H1 (cell line): ENCODE results near the gene FANCE. TPM values are rescaled to one million over a fixed set of nuclear protein-coding genes. Genes with fewer than 3 reads are reported as not detected.
A peak's percentile ranks its signal among the peaks of the same experiment; 100 is the strongest.

Experiments
- CREB1 ChIP-seq: IDR thresholded peaks from 2 replicates; pipeline ENCODE4 v1.6.1; 2012; ENCODE audit warnings: inconsistent platforms
- EP300 ChIP-seq, 2 experiments: IDR thresholded peaks; 1 replicate in 1 of 2; 2 replicates in 1 of 2; pipeline ENCODE4 v1.6.1; 2011 to 2012; ENCODE audit warnings: low read depth in 2 of 2, low read length in 2 of 2, mild to moderate bottlenecking in 2 of 2, borderline replicate concordance in 1 of 2, inconsistent platforms in 1 of 2, moderate library complexity in 1 of 2
- EZH2 ChIP-seq: fragments of 200-600 bp; sonication (generic); IDR thresholded peaks from 2 replicates; pipeline ENCODE4 v1.7.1; 2012; ENCODE audit warnings: low read depth, mild to moderate bottlenecking, moderate library complexity, low read length, inconsistent platforms; ENCODE audit not compliant: severe bottlenecking
- HDAC2 ChIP-seq, 2 experiments: fragments of 300-600 bp in 1 of 2; sonication (generic) in 1 of 2; IDR thresholded peaks; 2 replicates each; pipeline ENCODE4 v1.6.1; 2011 to 2012; ENCODE audit warnings: low read depth in 2 of 2, low read length in 2 of 2, mild to moderate bottlenecking in 2 of 2, moderate library complexity in 2 of 2, borderline replicate concordance in 1 of 2, inconsistent platforms in 1 of 2
- NANOG ChIP-seq: IDR thresholded peaks from 2 replicates; pipeline ENCODE4 v1.6.1; 2011; ENCODE audit warnings: low read length, low read depth, mild to moderate bottlenecking, inconsistent platforms; ENCODE audit not compliant: insufficient read depth, poor library complexity, severe bottlenecking
- POLR2AphosphoS5 ChIP-seq: IDR thresholded peaks from 2 replicates; pipeline ENCODE4 v1.6.1; 2011; ENCODE audit warnings: low read depth, low read length
- POU5F1 ChIP-seq: IDR thresholded peaks from 2 replicates; pipeline ENCODE4 v1.6.1; 2011; ENCODE audit warnings: low read depth, mild to moderate bottlenecking, low read length, moderate library complexity
- RAD21 ChIP-seq, 2 experiments: IDR thresholded peaks in 1 of 2; conservative IDR thresholded peaks in 1 of 2; 2 replicates each; pipeline ENCODE4 v1.6.1; 2011; ENCODE audit warnings: low read depth in 2 of 2, low read length in 2 of 2, improper control_type of control experiment in 1 of 2, inconsistent platforms in 1 of 2, mild to moderate bottlenecking in 1 of 2, moderate library complexity in 1 of 2
- SIRT6 ChIP-seq: IDR thresholded peaks from one replicate; pipeline ENCODE4 v1.7.1; 2012; ENCODE audit warnings: low read length, inconsistent platforms
- SP4 ChIP-seq: IDR thresholded peaks from 2 replicates; pipeline ENCODE4 v1.6.1; 2012; ENCODE audit warnings: low read length, inconsistent platforms
- TAF1 ChIP-seq: IDR thresholded peaks from 2 replicates; pipeline ENCODE4 v1.6.1; 2011; ENCODE audit warnings: mild to moderate bottlenecking, low read depth, low read length
- TBP ChIP-seq: IDR thresholded peaks from 2 replicates; pipeline ENCODE4 v1.6.1; 2011; ENCODE audit warnings: low read depth, low read length, improper control_type of control experiment
- TEAD4 ChIP-seq: IDR thresholded peaks from 2 replicates; pipeline ENCODE4 v1.6.1; 2012; ENCODE audit warnings: low read depth, low read length, inconsistent platforms, mixed read lengths
- polyA plus RNA-seq, 7 experiments: library from polyadenylated mRNA; depleted of rRNA in 3 of 7; stranded (reverse) in 5 of 7; unstranded in 2 of 7; fragments of >200 nt in 5 of 7; fragments of 200-250 nt in 2 of 7; gene quantifications; 1 replicate in 5 of 7; 2 replicates in 1 of 7; 4 replicates in 1 of 7; pipeline versions ENCODE4 v1.2.1 to v1.2.3, GENCODE V29; 2011 to 2013; ENCODE audit warnings: missing spikeins in 2 of 7, mixed read lengths in 2 of 7
- total RNA-seq: library from RNA; stranded (reverse); fragmentation: NEBNext Ultra II Directional; extraction: Animal tissue kit (Norgen Biotek cat#: 25700); gene quantifications from 2 replicates; pipeline ENCODE4 v1.2.1, GENCODE V29; 2021

FANCE gene
- total and polyA plus RNA-seq, 2 of the 8 experiments (the other 6 are each of a cell fraction or from before 2014, with no cell fraction given): 16.1 to 17.0 TPM

- TF ChIP-seq EZH2 (no peak), POU5F1 (no peak), SP4 (no peak), TBP (no peak), NANOG (no peak), EP300 (IDR thresholded peaks at IDR 0.05; ENCODE audit: borderline replicate concordance in 1 of 2, low read depth in 2 of 2, low read length in 2 of 2) (peak in 1 of 2 experiments; percentile 59; a peak in 1 of 3 replicates), SIRT6 (no peak), RAD21 (IDR thresholded peaks at IDR 0.05 in 1 of 2, conservative IDR thresholded peaks at IDR 0.05 in 1 of 2; ENCODE audit: low read depth in 2 of 2, low read length in 2 of 2) (no peak), POLR2AphosphoS5 (peak; percentile 77), TAF1 (peak; percentile 27; the same call in 1 of the 2 replicates), HDAC2 (IDR thresholded peaks at IDR 0.05; ENCODE audit: borderline replicate concordance in 1 of 2, low read depth in 2 of 2, low read length in 2 of 2) (peak in 1 of 2 experiments; percentile 85; a peak in 1 of 4 replicates), CREB1 (no peak), TEAD4 (peak; percentile 96)
These were observed 33.3 kb downstream of the FANCE start (continued) for GRCh38 chr6:35485402-35485877.
